Measurements from ENCODE around the gene CFHR2. TPM values are rescaled to one million over a fixed set of nuclear protein-coding genes. Genes with fewer than 3 reads are reported as not detected.
"Not testable (repeated sequence)": the region's sequence is repeated elsewhere in the genome, so short reads cannot be mapped to it uniquely, and the experiment has no call there.

CFHR2 gene
- polyA plus RNA-seq (2012; ENCODE audit: insufficient read depth, insufficient read length, low read depth) = 0.51 TPM

- not testable (repeated sequence) for H3K36me3 ChIP-seq; H3K27me3 ChIP-seq; DNase-seq; H3K9me3 ChIP-seq; H3K4me1 ChIP-seq; H3K4me3 ChIP-seq (ENCODE audit: low read depth, low read length)
Measured at GRCh38 chr1:196943568-196943967, at the start of gene CFHR2. CFHR2 (plus strand) TSS chr1:196943738; CDS start chr1:196943881, 143 bp downstream.

DNA sequence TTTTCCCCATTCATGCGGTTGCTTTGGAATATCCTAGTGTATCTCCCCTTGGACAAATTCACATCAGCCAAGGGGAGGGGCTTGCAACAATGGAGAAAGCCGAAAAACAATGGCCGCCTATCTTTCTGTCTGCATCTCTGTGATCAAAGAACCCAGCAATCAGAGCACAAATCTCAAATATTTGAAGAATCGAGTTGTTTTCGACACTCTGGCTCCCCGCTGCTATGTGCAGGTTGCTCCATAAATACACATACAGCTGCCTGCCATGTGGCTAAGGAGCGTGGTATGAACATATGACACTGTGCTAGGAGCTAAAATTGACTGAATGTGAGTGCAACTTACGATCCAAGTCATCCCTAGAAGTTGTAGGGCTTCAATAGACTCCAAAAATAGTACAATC, 47.2 kb upstream of the CFHR2 start:
- no peak for DNase-seq
- H3K9me3 ChIP-seq = no peaks in the 10 kb centered on the region
- TF ChIP-seq, protein P1, sequence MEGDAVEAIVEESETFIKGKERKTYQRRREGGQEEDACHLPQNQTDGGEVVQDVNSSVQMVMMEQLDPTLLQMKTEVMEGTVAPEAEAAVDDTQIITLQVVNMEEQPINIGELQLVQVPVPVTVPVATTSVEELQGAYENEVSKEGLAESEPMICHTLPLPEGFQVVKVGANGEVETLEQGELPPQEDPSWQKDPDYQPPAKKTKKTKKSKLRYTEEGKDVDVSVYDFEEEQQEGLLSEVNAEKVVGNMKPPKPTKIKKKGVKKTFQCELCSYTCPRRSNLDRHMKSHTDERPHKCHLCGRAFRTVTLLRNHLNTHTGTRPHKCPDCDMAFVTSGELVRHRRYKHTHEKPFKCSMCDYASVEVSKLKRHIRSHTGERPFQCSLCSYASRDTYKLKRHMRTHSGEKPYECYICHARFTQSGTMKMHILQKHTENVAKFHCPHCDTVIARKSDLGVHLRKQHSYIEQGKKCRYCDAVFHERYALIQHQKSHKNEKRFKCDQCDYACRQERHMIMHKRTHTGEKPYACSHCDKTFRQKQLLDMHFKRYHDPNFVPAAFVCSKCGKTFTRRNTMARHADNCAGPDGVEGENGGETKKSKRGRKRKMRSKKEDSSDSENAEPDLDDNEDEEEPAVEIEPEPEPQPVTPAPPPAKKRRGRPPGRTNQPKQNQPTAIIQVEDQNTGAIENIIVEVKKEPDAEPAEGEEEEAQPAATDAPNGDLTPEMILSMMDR (IDR thresholded peaks at IDR 0.05; ENCODE audit: low read depth, low read length) = no peak
- H3K27me3 ChIP-seq = peaks cover 18% of the 10 kb centered on the region
- H3K4me1 ChIP-seq = no peaks in the 10 kb centered on the region
- H3K36me3 ChIP-seq = no peaks in the 10 kb centered on the region
- H3K4me3 ChIP-seq (ENCODE audit: low read depth, low read length) = no peak overlapping the region

DNA sequence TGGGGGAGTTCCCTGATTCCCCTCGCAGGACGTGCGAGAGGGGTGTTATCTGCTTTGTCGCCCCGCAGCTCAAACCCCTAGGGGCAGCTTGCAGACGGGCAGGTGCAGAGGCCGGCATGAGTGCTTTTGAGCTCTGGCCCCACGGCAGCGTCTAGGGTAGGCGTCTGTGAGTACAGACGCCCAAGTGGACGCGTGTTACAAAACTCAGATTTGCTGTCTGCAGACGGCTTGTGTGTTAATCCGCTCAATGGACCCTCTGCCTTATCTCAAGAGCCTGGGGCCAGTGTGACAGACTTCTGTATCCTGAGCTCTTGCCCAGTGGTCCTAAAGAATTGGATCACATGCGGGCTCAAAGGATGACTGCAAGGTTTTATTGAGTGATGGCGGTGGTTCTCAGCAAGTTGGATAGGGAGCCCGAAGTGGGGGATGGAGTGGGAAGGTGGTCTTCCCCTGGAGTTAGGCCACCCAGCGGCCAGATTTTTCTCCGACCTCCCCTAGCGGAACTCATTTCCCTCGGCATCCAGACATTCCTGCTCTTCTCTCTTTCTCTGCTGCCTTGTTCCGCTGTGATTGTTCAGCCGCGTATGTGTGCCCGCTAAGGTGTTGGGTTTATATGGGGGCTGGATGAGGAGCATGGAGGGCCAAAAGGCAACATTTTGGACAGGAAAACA, 46.2 kb upstream of the CFHR2 start:
- Histone ChIP-seq H3K4me1 (no peaks in the 10 kb centered on the region), H3K4me3 (ENCODE audit: low read depth, low read length) (peak overlapping the region; percentile 58), H3K9me3 (no peaks in the 10 kb centered on the region), H3K27me3 (peaks cover 14% of the 10 kb centered on the region), H3K36me3 (no peaks in the 10 kb centered on the region)
- TF ChIP-seq, protein P1 (IDR thresholded peaks at IDR 0.05; ENCODE audit: low read depth, low read length) = peak; percentile 47
- peak; percentile 41 for DNase-seq

DNA sequence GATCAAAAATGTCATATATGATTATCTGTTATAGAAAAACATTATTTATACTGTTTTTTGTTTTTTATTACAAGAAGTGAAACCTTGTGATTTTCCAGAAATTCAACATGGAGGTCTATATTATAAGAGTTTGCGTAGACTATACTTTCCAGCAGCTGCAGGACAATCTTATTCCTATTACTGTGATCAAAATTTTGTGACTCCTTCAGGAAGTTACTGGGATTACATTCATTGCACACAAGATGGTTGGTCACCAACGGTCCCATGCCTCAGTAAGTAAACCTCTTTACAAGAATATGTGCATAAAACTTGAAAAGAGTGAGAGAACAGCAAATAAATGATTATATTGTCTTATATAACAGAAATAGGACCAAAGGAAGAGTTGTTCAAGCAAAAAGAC, 41.2 kb upstream of the CFHR2 start:
- H3K36me3 ChIP-seq = no peaks in the 10 kb centered on the region
- no peak for DNase-seq
- H3K9me3 ChIP-seq = no peaks in the 10 kb centered on the region
- TF ChIP-seq, protein P1 (IDR thresholded peaks at IDR 0.05; ENCODE audit: low read depth, low read length) = peak; percentile 33
- H3K27me3 ChIP-seq = peaks cover 3% of the 10 kb centered on the region; the same call in 1 of the 2 replicates
- H3K4me1 ChIP-seq = no peaks in the 10 kb centered on the region
- no peak overlapping the region for H3K4me3 ChIP-seq (ENCODE audit: low read depth, low read length)

DNA sequence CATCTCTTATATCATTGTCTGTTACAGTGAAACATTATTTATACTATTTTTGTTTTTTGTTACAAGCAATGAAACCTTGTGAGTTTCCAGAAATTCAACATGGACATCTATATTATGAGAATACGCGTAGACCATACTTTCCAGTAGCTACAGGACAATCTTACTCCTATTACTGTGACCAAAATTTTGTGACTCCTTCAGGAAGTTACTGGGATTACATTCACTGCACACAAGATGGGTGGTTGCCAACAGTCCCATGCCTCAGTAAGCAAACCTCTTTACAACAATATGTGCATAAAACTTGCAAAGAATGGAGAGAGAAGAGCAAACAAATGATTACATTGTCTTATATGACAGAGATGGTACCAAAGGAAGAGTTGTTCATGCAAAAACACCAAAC, 33.3 kb upstream of the CFHR2 start:
- TF ChIP-seq, protein P1 (IDR thresholded peaks at IDR 0.05; ENCODE audit: low read depth, low read length) = peak; percentile 23
- Histone ChIP-seq H3K36me3 (no peaks in the 10 kb centered on the region), H3K4me1 (no peaks in the 10 kb centered on the region), H3K9me3 (no peaks in the 10 kb centered on the region), H3K27me3 (peaks cover 3% of the 10 kb centered on the region; the same call in 1 of the 2 replicates), H3K4me3 (ENCODE audit: low read depth, low read length) (no peak overlapping the region)
- DNase-seq = no peak

GRCh38 chr1:196912283-196912682, 31.3 kb upstream of the CFHR2 start:
- H3K4me3 ChIP-seq (ENCODE audit: low read depth, low read length); H3K4me1 ChIP-seq; H3K9me3 ChIP-seq; DNase-seq; H3K27me3 ChIP-seq; H3K36me3 ChIP-seq: not testable (repeated sequence)

GRCh38 chr1:196926839-196927238, 16.7 kb upstream of the CFHR2 start:
- not testable (repeated sequence) for H3K36me3 ChIP-seq; H3K4me3 ChIP-seq (ENCODE audit: low read depth, low read length); H3K9me3 ChIP-seq; DNase-seq; H3K4me1 ChIP-seq; H3K27me3 ChIP-seq

DNA sequence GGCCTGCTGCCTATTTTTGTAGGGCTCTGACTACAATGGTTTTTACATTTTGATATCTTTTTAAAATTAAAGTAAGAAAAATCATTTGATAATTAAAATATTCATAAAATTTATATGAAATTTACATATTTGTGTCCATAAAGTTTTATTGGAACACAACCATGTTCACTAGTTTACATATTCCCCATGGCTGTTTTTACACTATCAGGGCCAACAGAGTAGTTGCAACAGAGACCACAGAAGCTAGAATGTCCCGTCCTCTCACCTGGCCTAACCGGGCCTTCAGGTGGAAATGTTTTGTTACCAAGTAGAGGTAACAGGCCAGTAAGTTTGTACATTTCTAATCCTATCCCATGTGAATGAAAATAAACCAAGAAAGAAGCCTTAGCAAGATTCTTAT, 10.7 kb upstream of the CFHR2 start:
- H3K9me3 ChIP-seq = not testable (repeated sequence)

More for the DNA sequence above, 10.7 kb upstream of the CFHR2 start:
- H3K27me3 ChIP-seq; DNase-seq; H3K4me1 ChIP-seq; H3K36me3 ChIP-seq; H3K4me3 ChIP-seq (ENCODE audit: low read depth, low read length): not testable (repeated sequence)

Data from BE2C (cell line).